ENCODE results near the gene NFAT5.
"Not testable (repeated sequence)": the region's sequence is repeated elsewhere in the genome, so short reads cannot be mapped to it uniquely, and the experiment has no call there.

NFAT5 gene

DNA sequence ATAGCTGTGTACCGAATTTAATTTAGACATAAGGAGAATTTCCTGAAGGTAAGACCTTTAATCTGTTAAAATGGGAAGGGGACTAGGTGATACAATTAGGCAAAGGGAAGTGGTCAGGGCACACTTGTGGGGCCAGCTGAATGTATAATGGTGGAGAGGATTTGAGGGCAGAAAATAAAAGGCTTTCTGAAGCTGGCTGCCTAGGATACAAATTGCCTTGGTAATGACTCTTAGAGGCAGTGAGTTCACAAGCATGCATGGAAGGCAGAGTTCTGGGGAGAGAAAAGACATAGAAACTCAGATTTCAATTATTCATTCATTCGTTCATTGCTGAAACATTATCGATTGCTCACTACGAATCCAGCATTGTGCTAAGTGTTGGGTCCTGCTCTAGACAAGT, 12.4 kb upstream of the NFAT5 start:
- DNase-seq, result no peak

DNA sequence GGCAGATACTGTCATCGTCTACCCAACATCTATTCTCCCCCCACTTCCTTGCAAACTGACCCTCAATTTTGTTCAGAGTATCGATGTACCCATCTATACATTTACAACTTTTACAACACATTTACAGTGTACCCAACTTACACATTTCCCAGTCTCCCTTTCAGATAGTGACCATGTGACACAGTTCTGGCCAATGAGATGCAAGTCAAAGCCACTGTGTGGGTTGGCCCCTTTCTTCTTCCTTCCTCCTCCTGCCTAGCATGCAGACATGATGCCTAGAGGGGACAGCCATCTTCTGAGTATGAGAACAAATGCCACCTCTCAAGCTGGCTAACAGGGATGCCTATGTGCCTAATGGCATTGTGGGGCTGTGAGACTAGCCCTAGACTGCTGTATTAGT, 11.3 kb upstream of the NFAT5 start:
- DNase-seq, result no peak

DNA sequence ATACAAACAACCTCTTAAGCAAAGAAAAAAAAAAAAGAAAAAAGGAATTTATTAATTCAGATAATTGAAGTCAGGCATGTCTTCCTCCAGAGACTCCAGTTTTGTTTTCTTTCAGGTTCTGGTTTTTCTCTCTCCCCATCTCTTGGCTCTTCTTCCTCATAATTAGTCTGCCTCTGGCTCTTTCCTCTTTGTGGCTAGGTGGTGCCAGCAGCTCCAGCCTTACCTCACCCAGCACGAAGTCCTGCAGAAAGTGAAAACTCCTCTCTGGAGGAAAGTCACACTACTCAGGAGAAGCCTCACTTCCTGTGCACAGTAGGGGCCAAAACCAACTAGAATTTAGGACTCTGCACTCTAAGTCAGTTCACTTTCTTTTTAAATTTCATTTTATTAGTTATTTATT, 10.3 kb upstream of the NFAT5 start:
- DNase-seq, result no peak

DNA sequence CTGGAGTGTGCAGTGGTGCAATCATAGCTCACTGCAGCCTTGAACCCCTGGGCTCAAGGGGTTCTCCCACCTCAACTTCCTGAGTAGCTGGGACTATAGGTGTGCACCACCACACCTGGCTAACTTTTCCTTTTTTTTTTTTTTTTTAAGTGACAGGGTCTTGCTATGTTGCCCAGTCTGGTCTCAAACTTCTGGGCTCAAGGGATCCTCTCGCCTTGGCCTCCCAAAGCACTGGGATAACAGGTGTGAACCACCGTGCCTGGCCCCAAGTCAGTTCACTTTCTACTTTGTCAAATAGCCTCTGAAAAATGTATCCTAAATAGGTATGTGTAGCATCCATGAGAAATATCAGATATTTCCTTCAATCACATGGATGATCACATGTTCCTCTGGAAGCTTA, 9.9 kb upstream of the NFAT5 start:
- DNase-seq, result no peak

DNA sequence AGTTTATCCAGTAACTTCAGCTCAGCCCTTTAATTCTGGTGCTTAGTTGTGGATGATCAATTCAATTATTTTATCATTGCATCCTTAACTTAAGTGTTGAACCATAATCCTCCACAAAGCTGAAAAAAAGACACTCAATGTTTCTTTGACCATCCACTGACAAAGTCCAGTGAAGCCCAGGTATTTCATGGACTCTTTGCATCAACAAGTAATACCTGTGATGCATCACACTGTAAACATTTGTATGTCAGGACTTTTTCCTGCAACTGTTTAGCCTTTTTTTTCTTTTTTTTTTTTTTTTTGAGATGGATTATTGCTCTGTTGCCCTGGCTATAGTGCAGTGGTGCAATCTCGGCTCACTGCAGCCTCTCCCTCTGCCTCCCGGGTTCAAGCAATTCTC, 6.6 kb upstream of the NFAT5 start:
- DNase-seq, result no peak

DNA sequence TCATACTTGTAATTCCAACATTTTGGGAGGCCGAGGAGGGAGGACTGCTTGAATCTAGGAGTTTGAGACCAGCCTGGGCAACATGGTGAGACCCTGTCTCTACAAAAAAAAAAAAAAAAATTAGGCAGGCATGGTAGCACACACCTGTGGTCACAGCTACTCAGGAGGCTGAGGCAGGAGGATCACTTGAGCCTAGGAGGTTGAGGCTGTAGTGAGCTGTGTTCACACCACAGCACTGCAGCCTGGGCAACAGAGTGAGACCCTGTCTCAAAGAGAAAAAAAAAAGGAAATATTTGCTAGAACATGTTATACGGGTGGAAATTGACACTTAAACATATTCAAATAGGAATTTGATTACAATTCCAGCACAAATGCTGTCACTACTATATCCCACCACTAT, 4.4 kb upstream of the NFAT5 start:
- not testable (repeated sequence) for DNase-seq

DNA sequence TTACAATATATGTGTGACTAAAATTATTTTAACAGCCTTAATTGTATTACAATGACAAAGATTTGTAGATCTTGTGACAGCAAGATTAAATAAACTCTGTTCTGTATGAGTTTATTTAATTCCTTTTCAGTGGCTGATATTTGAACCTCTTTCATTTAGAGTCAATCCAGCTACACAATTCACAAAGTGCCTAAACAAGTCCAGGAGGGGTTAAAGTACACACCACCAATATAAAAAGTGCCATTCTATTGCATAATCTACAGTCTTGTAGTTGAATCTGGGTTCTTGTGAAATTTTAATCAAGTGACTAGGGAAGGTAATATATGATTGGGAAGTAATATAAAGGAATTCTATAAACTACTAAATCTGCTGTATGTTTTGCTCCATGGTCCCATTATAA, 3.9 kb upstream of the NFAT5 start:
- DNase-seq, result no peak

DNA sequence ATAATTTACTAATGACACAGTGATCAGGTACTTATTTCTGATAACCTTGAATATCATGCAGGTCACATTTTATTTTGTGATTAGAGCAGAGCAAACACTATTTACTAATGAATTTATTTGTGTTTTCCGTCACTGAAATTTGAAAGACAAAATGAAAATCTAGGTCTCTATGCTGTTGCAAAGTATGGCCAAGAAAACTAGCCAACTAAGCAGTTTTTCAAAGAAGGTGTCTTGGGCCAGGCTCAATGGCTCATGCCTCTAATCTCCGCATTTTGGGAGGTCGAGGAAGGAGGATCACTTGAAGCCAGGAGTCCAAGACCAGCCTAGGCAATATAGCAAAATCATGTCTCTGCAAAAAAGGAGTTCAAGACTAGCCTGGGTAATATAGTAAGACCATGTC, 3.0 kb upstream of the NFAT5 start:
- no peak for DNase-seq

DNA sequence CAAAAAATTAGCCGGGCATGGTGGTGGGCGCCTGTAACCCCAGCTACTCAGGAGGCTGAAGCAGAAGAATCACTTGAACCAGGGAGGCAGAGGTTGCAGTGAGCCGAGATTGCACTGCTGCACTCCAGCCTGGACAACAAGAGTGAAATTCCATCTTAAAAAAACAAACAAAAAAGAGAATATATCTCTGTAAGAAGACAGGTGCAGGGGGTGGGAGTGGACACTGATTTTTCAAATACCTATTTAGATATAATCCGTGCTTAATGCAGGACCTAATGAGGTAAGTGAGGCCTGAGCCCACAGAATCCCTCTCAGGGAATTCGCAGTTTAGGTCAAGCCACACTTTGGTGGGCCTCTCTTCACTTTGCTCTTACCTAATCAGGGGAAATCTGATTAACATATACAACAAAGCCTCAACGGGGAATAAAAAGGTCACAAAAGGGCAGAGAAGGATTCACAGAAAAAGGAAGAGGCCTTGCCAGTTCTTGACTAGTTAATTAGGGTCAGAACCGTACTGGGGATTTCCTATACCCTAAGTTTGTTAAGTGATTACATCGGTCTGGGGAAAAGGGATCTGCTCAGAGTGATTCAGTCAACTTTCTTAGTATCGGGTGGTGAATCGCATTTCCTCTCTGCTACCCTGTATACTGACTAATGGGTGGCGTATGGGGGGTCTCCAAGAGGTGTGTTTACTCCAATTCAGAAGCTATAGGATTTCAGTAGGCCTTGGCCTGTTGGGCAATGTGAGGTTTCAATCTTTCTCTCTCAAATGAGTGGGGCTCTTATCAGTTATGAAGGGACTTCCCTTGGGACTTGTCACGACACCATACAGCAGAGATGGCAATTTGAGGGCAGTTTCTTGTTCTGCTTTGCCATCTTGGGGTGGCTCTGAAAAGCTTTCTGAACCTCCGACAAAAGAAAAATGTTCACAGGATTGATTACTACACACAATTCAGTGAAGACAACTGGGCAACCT, 1.9 kb upstream of the NFAT5 start:
- no peak for DNase-seq

DNA sequence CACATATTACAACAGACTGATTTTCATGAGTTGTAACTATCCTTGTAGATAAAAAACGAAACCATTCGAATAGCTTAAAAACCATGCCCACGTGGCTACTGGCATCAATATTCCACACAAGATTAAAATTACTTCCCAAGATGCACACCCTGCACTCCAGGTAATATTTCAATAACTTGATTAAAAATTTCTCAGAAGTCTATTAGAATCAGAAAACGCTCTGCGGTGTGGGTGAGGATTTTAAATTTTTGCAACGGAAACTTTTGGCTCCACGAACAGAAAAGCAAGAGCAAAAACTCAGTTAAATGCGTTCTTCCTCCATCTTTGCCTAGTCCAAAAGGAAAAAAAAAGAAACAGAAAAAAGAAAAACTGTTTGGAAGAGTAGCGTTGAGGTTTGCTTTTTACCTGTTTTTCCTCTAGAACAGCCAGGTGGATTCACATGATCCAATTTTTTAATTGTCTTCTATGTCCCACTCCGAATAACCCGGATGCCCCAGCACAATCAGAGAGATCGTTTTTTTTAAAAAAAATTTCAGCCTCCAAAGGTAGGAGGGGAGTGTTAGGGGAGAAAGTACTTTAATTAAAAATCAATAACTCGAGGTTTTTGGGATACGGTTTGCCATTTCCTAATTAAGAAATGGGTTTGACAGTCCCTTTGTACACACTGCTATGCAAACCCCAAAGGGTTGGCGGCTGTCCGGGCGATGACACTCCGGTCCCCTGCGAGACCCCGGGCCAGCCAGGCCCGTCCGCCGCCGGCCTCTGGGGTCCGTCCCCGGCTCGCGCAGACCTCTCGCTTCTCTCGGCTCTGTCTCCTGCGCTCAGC, 708 bp upstream of the NFAT5 start:
- no peak for DNase-seq

DNA sequence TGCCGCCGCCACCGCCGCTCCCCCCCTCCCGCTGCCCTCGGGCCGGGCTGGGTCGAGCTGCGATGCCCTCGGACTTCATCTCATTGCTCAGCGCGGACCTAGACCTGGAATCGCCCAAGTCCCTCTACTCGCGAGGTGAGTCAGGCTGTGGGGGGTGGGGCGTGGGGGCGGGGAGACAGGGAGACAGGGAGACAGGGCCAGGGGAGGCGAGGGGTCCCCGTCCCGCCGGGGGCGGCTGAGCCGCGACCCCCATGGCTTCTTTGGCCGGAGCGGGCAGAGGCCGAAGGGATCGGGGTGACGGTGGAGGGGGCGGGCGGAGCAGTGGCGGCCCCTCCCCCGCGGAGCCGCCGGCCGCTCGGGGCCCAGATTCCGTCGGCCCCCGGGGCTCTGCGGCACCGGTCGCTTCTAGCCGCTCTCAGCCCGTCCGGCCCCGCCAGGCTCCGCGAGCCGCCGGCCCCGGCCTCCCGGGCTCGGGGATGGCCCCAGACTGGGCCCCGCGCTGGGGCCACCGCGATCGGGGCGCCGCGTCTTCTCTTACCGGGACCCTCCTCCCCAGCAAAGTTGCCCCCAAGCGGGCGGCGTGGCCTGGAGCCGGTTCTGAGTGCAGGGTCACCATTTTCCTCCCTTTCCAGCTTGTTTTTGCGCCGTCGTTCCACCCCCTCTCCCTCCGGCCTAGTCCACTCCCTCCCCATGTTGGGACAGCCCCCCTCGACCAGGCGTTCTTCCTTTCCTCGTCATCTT, 644 bp downstream of the NFAT5 start:
- DNase-seq, result peak; percentile 34

DNA sequence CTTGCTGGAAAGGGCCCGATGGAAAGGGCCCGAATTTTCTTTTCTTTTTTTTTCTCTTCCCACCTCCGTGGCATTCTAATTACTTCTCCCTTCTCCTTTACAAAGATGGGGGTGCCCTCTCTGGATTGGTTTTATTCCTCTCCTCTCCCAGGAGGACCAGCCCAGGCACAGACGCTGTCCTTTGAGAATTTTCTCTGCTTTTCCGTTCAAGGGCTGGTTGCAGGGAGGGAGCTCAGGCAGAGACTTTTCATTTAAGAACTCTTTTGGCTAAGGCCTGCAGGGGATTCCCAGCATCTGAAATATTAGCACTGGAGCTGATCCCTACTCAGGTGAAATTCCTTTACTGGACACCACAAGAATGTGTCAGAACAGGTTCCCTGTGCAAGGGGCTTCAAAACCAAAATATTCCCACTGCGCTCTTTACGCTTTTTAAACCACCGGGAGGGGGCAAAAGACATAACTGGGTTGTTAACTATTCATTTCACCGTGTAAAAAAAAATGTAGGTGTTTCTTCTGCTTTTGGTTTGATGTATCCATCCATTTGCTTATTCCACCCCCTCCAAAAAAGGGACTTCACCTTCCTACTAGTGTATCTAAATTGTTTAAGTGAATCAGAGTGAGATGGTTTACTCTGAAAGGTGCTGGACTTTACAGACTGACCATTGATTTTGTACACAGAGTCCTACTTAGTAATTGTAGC, 1.4 kb downstream of the NFAT5 start:
- DNase-seq, result no peak

DNA sequence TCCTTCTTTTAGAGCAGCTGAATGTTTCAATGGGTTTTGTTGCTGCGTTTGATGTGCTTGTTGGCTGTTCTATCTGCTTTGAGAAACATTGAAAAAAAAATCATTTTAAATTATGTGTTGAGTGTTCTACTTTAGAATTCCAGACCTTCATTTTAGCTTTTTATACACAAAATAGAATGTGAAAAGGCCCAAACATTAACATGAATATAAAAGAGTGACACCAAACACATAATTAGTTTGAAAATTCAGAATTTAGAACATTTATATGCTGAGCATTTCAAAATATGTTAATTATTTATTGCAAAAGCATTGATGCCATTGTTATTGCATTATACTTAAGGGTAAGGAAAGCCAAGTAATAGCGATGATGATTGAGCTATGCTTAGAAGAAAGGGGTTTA, 2.9 kb downstream of the NFAT5 start:
- no peak for DNase-seq

DNA sequence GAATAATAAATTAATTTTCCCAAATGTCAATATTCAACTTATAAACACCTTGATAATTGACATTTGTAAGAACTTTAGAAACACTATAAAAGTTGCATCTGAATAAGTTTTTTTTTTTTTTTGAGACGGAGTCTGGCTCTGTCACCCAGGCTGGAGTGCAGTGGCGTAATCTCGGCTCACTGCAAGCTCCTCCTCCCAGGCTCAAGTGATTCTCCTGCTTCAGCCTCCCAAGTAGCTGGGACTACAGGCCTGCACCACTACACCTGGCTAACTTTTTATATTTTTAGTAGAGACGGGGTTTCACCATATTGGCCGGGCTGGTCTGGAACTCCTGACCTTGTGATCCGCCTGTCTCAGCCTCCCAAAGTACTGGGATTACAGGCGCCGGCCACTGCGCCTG, 13.0 kb downstream of the NFAT5 start:
- not testable (repeated sequence) for DNase-seq

DNA sequence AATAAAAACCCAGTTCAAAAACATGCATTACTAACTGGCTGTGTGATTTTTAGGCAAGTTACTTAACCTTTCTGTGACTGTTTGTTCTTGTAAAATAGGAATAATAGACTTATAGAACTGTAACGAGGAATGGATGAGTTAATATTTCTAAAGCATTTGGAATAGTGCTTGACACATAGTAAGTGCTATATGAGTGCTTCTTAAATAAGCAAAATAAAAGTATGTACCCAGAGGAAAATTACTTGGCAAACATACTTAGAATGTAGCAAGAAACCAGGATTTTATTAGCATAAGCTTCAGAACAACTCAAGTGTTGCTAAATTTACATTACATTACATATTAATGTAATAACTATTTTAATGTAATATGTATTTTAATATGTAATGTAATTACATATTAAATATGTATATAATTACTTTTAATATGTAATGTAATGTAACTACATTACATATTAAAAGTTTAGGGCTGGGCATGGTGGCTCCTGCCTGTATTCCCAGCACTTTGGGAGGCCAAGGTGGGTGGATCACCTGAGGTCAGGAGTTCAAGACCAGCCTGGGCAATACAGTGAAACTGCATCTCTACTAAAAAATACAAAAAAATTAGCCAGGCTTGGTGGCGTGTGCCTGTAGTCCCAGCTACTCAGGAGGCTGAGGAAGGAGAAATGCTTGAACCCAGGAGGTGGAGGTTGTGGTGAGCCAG, 14.2 kb downstream of the NFAT5 start:
- no peak for DNase-seq

DNA sequence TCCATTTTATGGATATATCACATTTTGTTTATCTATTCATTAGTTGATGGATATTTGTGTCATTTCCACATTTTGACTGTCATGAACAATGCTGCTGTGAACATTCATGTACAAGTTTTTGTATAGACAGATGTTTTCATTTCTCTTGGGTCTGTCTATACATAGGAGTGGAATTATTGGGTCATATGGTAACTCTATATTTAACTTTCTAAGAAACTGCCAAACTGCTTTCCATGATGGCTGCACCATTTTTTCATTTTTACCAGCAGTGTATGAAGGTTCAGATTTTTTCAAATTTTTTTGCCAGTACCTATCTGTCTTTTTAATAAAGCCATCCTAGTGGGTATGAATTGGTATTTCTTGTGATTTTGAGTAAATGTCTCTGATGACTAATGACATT, 15.5 kb downstream of the NFAT5 start:
- no peak for DNase-seq

DNA sequence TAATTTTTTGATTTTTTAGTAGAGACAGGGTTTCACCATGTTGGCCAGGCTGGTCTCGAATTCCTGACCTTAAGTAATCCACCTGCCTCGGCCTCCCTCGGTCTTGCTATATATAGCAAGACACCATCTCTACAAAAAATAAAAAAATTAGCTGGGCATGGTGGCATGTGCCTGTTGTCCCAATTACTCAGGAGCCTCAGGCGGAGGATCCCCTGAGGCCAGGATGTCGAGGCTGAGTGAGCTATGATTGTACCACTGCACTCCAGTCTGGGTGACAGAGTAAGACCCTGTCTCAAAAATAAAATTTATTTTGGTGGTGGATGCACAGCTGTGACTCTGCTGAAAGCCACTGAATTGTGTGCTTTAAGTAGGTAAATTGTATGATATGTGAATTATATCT, 18.7 kb downstream of the NFAT5 start:
- not testable (repeated sequence) for DNase-seq

DNA sequence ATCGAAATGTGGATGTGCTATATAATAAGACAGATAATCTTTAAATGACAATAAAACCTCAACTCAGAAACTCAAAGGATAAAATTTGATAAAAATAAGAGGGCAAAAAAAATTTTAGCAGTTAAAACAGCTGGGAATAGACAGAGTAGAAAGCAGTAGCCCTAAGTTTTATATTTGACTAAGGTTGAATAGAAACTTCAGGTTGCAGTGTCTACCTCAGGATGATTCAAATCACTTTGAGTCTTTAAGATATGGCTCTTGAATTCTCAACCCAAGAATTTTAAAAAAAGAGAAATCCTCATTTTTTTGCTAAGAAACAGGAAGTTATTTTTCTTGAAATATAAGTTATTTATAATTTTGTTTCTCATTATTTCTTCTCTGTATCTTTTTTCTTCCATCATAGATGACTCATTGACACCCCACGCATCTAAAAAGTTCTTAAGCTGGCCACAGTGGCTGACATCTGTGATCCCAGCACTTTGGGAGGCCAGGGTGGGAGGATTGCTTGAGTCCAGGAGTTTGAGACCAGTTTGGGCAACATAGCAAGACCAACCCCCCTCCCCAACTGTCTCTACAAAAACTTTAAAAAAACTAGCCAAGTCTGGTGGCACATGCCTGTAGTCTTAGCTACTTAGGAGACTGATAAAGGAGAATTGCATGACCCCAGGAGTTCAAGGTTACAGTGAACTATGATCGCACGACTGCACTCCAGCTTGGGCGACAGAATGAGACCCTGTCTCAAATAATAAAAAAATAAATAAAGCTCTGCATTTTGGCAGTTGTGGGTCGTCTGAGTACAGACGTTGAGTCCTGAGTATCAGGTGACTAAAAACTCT, 23.9 kb downstream of the NFAT5 start:
- DNase-seq, result no peak

DNA sequence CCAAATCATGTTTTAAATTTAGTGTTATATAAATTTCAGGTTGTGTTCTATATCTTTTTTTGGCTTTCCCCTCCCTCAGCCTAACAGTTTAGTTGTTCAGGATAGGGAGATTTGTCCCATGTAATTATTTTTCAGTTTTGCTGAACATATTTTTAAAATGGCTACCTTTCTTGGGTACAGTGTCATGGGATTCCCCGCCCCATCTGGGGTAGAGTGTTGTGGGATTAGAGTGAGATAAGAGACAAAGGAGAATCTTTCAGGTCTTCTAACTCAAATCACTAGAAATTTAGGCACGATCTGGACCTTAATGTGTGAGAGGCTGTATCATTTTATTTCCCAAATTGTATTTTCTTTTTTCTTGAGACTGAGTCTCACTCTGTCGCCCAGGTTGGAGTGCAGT, 24.8 kb downstream of the NFAT5 start:
- no peak for DNase-seq

DNA sequence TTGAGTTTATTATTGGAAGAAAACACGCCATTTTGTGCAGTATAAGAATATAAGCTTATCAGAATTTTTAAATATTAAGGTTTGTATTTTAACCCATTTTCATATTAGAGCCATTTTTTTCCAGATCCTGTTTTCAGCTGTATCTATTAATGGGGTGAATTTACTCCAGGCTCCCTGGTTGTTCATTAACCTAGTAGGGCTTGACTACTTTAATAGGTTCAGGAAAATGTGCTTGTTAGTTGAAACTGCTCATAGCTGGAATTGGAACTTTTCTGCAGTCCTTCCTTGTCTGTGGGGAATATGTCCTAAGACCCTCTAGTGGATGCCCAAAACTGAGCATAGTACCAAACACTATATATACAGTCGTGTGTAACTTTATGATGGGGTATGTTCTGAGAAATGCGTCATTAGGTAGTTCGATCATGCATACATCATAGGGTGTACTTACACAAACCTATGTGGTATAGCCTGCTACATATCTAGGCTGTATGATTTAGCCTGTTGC, 28.0 kb downstream of the NFAT5 start:
- DNase-seq, result no peak

All from activated gamma-delta T cell (primary cell).